ENCODE data around the gene NRDE2. TPM values are rescaled to one million over a fixed set of nuclear protein-coding genes. Genes with fewer than 3 reads are reported as not detected.

The NRDE2 gene
- total and polyA plus RNA-seq, 2 donors from 2014 or later: 7.0 to 27.9 TPM

GRCh38 chr14:90293766-90294730 is 37.7 kb downstream of the NRDE2 start:
- intact Hi-C loops (cut with DNase I): no loop called here
- H3K36me3 ChIP-seq (ENCODE audit: control insufficient read depth in 2 of 3, insufficient read depth in 3 of 3, low read length in 3 of 3): peaks cover 0 to 33% (median 21%) of the 10 kb centered on the region in 3 donors
- TF ChIP-seq, protein P1, sequence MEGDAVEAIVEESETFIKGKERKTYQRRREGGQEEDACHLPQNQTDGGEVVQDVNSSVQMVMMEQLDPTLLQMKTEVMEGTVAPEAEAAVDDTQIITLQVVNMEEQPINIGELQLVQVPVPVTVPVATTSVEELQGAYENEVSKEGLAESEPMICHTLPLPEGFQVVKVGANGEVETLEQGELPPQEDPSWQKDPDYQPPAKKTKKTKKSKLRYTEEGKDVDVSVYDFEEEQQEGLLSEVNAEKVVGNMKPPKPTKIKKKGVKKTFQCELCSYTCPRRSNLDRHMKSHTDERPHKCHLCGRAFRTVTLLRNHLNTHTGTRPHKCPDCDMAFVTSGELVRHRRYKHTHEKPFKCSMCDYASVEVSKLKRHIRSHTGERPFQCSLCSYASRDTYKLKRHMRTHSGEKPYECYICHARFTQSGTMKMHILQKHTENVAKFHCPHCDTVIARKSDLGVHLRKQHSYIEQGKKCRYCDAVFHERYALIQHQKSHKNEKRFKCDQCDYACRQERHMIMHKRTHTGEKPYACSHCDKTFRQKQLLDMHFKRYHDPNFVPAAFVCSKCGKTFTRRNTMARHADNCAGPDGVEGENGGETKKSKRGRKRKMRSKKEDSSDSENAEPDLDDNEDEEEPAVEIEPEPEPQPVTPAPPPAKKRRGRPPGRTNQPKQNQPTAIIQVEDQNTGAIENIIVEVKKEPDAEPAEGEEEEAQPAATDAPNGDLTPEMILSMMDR (IDR thresholded peaks at IDR 0.05; ENCODE audit: borderline replicate concordance, extremely low read depth, insufficient read depth): no peak
- H3K27me3 ChIP-seq (ENCODE audit: control insufficient read depth, insufficient read depth, low read length): no peaks in the 10 kb centered on the region
- no peak overlapping the region for H3K9ac ChIP-seq (ENCODE audit: low read length in 3 of 3)
- H3K27ac ChIP-seq (ENCODE audit: low read depth in 2 of 2, low read length in 2 of 2): no peak overlapping the region
- DNase-seq (no peak), FAIRE-seq (no peak)
- peaks cover 0 to 4% (median 0%) of the 10 kb centered on the region in 3 donors for H3K4me1 ChIP-seq (ENCODE audit: control insufficient read depth in 2 of 3, insufficient read depth in 2 of 3, low read depth in 1 of 3, low read length in 3 of 3)
- no peaks in the 10 kb centered on the region for H3K9me3 ChIP-seq (ENCODE audit: control insufficient read depth in 2 of 3, insufficient read depth in 1 of 3, low read length in 3 of 3)
- no peak overlapping the region for H3K4me3 ChIP-seq (ENCODE audit: low read length in 3 of 3)

DNA sequence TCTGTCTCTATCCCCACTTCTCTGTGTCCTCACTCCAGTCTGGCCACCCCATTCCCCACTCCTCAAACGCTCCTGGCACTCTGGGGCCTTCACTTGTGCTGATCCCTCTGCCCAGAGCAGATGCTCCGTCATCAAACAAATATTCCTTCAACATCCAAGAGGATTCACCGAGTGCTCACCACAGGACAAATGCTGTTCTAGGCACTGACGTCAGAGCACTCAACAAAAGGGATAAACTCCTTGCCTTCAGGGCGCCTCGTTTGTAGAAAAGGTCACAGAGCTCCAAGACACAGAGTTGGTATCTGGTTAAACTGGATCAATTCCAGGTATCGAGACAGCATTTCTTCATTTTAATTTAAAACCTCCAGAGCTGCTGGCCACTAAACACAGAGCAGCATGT is 40.0 kb downstream of the NRDE2 start:
- FAIRE-seq: no peak
- Histone ChIP-seq H3K4me1 (ENCODE audit: control insufficient read depth in 2 of 3, insufficient read depth in 2 of 3, low read depth in 1 of 3, low read length in 3 of 3) (peaks cover 0 to 6% (median 0%) of the 10 kb centered on the region in 3 donors), H3K27me3 (ENCODE audit: control insufficient read depth, insufficient read depth, low read length) (no peaks in the 10 kb centered on the region), H3K9me3 (ENCODE audit: control insufficient read depth in 2 of 3, insufficient read depth in 1 of 3, low read length in 3 of 3) (no peaks in the 10 kb centered on the region), H3K9ac (ENCODE audit: low read length in 3 of 3) (no peak overlapping the region), H3K4me3 (ENCODE audit: low read length in 3 of 3) (no peak overlapping the region), H3K36me3 (ENCODE audit: control insufficient read depth in 2 of 3, insufficient read depth in 3 of 3, low read length in 3 of 3) (peaks cover 0 to 42% (median 33%) of the 10 kb centered on the region in 3 donors), H3K27ac (ENCODE audit: low read depth in 2 of 2, low read length in 2 of 2) (no peak overlapping the region)
- intact Hi-C loops (cut with DNase I): no loop called here
- TF ChIP-seq, protein P1 (IDR thresholded peaks at IDR 0.05; ENCODE audit: borderline replicate concordance, extremely low read depth, insufficient read depth): no peak
- no peak for DNase-seq

DNA sequence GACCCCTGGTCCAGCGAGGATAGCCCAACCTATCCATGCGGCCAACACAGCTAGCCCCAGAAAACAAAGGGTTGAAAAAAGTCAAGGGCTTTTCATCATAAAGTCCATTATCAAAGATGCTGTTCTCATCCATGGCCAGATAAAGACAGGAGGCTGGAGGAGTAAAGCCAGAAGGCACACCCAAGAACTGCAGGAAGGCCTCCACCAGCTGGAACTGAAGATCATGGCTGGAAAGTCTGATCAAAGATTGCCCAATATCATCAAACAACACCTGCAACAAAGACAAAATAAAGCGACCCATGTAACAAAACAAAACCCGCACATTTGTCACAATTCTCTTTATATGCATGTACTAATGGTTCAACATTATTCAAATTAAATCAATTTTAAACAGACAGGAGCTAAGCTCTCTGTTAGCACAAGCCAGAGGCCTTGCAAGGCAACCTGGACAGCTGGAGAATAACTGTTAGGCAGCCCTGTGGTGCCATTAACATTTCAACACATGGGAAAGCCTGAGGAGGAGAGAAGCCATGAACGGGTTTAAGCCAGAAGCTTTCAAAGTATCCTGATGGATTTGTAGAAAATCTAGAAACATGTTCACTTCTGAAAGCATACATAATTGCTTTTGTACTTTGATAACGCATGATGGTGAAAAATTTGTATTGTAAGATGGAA is 41.3 kb downstream of the NRDE2 start:
- DNase-seq: no peak
- H3K27ac ChIP-seq (ENCODE audit: low read depth in 2 of 2, low read length in 2 of 2): no peak overlapping the region
- H3K4me3 ChIP-seq (ENCODE audit: low read length in 3 of 3): no peak overlapping the region
- H3K4me1 ChIP-seq (ENCODE audit: control insufficient read depth in 2 of 3, insufficient read depth in 2 of 3, low read depth in 1 of 3, low read length in 3 of 3): peaks cover 0 to 6% (median 0%) of the 10 kb centered on the region in 3 donors
- no peak for FAIRE-seq
- no peaks in the 10 kb centered on the region for H3K27me3 ChIP-seq (ENCODE audit: control insufficient read depth, insufficient read depth, low read length)
- TF ChIP-seq, protein P1 (IDR thresholded peaks at IDR 0.05; ENCODE audit: borderline replicate concordance, extremely low read depth, insufficient read depth): no peak
- H3K9me3 ChIP-seq (ENCODE audit: control insufficient read depth in 2 of 3, insufficient read depth in 1 of 3, low read length in 3 of 3): no peaks in the 10 kb centered on the region
- H3K36me3 ChIP-seq (ENCODE audit: control insufficient read depth in 2 of 3, insufficient read depth in 3 of 3, low read length in 3 of 3): peaks cover 2 to 51% (median 38%) of the 10 kb centered on the region in 3 donors
- intact Hi-C loops (cut with DNase I): no loop called here
- no peak overlapping the region for H3K9ac ChIP-seq (ENCODE audit: low read length in 3 of 3)
